WTC11 (cell line): ENCODE results near the gene DTNB.

Experiments used
- CREB1 ChIP-seq: sonication (generic); formaldehyde crosslinking; IDR thresholded peaks from 2 replicates; pipeline ENCODE4 v1.8.0; 2023; ENCODE audit warnings: mild to moderate bottlenecking, missing genetic modification reagents
- CTCF ChIP-seq: fragments of 200-600 bp; IDR thresholded peaks from 2 replicates; pipeline ENCODE4 v1.8.0; 2022; ENCODE audit warnings: antibody characterized with exemption
- MAX ChIP-seq: sonication (generic); formaldehyde crosslinking; IDR thresholded peaks from 2 replicates; pipeline ENCODE4 v1.8.0; 2022; ENCODE audit warnings: mild to moderate bottlenecking, missing genetic modification reagents
- STAT6 ChIP-seq: sonication (generic); formaldehyde crosslinking; conservative IDR thresholded peaks from 2 replicates; pipeline ENCODE4 v1.8.1; 2023; ENCODE audit warnings: mild to moderate bottlenecking, low read depth, missing genetic modification reagents, moderate library complexity
- USF2 ChIP-seq: sonication (generic); formaldehyde crosslinking; IDR thresholded peaks from 2 replicates; pipeline ENCODE4 v1.8.1; 2023; ENCODE audit warnings: mild to moderate bottlenecking, missing genetic modification reagents, moderate library complexity
- ZNF121 ChIP-seq: sonication (generic); formaldehyde crosslinking; IDR thresholded peaks from 2 replicates; pipeline ENCODE4 v1.8.0; 2023; ENCODE audit warnings: missing genetic modification reagents
- ZNF396 ChIP-seq: fragments of 250-450 bp; sonication (Bioruptor Pico); IDR thresholded peaks from 2 replicates; pipeline ENCODE4 v1.8.0; 2021; ENCODE audit warnings: mild to moderate bottlenecking, moderate library complexity, borderline replicate concordance
- ZSCAN18 ChIP-seq: fragments of 250-450 bp; sonication (Bioruptor Pico); IDR thresholded peaks from 2 replicates; pipeline ENCODE4 v2.1.2; 2022; ENCODE audit warnings: mild to moderate bottlenecking, moderate library complexity

- TF ChIP-seq CTCF (no peak), ZNF121 (no peak), CREB1 (no peak), MAX (CRISPR knock-in tag) (no peak), USF2 (no peak), STAT6 (CRISPR knock-in tag) (no peak), ZSCAN18 (no peak), ZNF396 (no peak)
Measured at GRCh38 chr2:25378731-25379490, 294.5 kb downstream of the DTNB start.
